Activated CD4-positive, alpha-beta T cell treated with anti-CD3 and anti-CD28 coated beads for 36 hours (primary cell): ENCODE measurements around the gene ERGIC1. TPM values are rescaled to one million over a fixed set of nuclear protein-coding genes. Genes with fewer than 3 reads are reported as not detected.
A peak's percentile ranks its signal among the peaks of the same experiment; 100 is the strongest.

ENCODE experiments used
- ATAC-seq: fragments of 200-7000 bp; cut with Tn5 transposase; one replicate; pipeline ENCODE4 v1.10.0; 2021; ENCODE audit warnings: mild to moderate bottlenecking, moderate library complexity
- CTCF ChIA-PET: fragments of 350-600 bp; sonication (Branson Sonifier 250); formaldehyde crosslinking; loops from one replicate; lab custom pipeline; 2021; ENCODE audit warnings: antibody characterized with exemption; lab: Charles Lee
- POLR2A ChIA-PET: fragments of 350-600 bp; sonication (Branson Sonifier 250); formaldehyde crosslinking; loops from one replicate; lab custom pipeline; 2021; ENCODE audit warnings: antibody characterized with exemption, inconsistent platforms; lab: Charles Lee
- DNase-seq: peaks from one replicate; pipeline ENCODE4 v3.0.0-alpha.2; 2020
- H3K27ac Mint-ChIP-seq: one replicate; pipeline ENCODE4 v1.8.0; 2021; ENCODE audit warnings: mixed read lengths
- H3K27me3 Mint-ChIP-seq: one replicate; pipeline ENCODE4 v1.8.0; 2021; ENCODE audit warnings: mixed read lengths
- H3K36me3 Mint-ChIP-seq: one replicate; pipeline ENCODE4 v1.8.0; 2021; ENCODE audit warnings: low read depth, mixed read lengths
- H3K4me1 Mint-ChIP-seq: one replicate; pipeline ENCODE4 v1.8.0; 2021; ENCODE audit warnings: mixed read lengths
- H3K4me3 Mint-ChIP-seq: one replicate; pipeline ENCODE4 v1.8.0; 2021; ENCODE audit warnings: mild to moderate bottlenecking, moderate library complexity, mixed read lengths
- H3K9me3 Mint-ChIP-seq: one replicate; pipeline ENCODE4 v1.8.0; 2021; ENCODE audit warnings: low read depth, mixed read lengths
- intact Hi-C, 2 experiments: fragments of 100-400 bp; cut with DNase I in 1 of 2; cut with micrococcal nuclease in 1 of 2; formaldehyde crosslinking; loops; one replicate each; pipeline versions ENCODE4 v1.14.2 to v1.15.1; 2022 to 2024; cut with DNase I, micrococcal nuclease
- total RNA-seq, 2 experiments: library from RNA; stranded (reverse); gene quantifications; one replicate each; pipeline ENCODE4 v1.2.3, GENCODE V29; 2021

Gene ERGIC1
- total RNA-seq, 2 experiments from 2014 or later = 40.3 to 50.0 TPM

- Mint-ChIP-seq H3K27ac (no peak overlapping the region), H3K27me3 (peaks cover 3% of the 10 kb centered on the region), H3K4me1 (no peaks in the 10 kb centered on the region), H3K36me3 (peaks cover 13% of the 10 kb centered on the region), H3K9me3 (no peaks in the 10 kb centered on the region), H3K4me3 (no peak overlapping the region)
- ChIA-PET POLR2A (interaction anchor here (1.2 kb wide), 1 partner anchor 14 kb away, joined by 5 read pairs; the partner anchor contains the start of gene RPL26L1), CTCF (interaction anchor here (0.7 to 1.1 kb wide), 4 partner anchors 50 to 260 kb away, joined by 3 to 4 read pairs (median 4); no protein-coding TSS in a partner anchor)
- ATAC-seq (no peak), DNase-seq (no peak)
- intact Hi-C loops = no loop called here
Observed at GRCh38 chr5:172973127-172973916, 139.3 kb downstream of the ERGIC1 start.

DNA sequence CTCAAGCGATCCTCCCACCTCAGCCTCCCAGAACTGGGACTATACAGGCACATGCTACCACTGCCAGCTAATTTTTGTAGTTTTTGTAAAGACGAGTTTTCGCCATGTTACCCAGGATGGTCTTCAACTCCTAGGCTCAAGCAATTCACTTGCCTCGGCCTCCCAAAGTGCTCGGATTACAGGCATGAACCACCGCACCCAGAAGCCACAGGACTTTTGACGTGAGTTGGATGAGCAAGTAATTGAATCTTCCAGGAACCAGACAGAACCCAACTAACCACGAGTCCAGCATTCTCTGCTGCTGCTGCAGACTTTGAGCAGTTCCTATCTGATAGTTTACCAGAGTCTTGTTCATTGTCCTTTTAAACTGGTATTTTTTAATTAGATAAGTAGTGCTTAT is 139.9 kb downstream of the ERGIC1 start:
- Mint-ChIP-seq H3K27ac (no peak overlapping the region), H3K4me1 (peaks cover 3% of the 10 kb centered on the region), H3K36me3 (peaks cover 10% of the 10 kb centered on the region), H3K4me3 (no peak overlapping the region), H3K27me3 (peaks cover 3% of the 10 kb centered on the region), H3K9me3 (no peaks in the 10 kb centered on the region)
- ChIA-PET CTCF (no interaction called here), POLR2A (no interaction called here)
- DNase-seq = no peak
- ATAC-seq = no peak
- intact Hi-C loops = no loop called here

DNA sequence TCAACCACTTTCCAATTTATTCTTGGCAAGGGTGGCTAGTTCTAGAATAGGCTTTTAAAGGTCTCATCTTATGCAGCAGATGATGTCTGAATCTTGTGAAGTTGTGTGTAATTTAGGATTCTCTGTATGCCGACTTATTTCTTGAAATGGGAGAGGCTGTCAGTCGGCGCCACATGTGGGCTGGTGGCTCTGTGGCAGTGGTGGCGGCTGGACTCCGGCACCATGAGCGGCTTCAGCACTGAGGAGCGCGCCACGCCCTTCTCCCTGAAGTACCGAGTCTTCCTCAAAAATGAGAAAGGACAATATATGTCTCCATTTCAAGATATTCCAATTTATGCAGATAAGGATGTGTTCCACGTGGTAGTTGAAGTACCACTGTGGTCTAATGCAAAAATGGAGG is 141.2 kb downstream of the ERGIC1 start:
- no peak for ATAC-seq
- Mint-ChIP-seq H3K4me1 (peaks cover 3% of the 10 kb centered on the region), H3K27me3 (peaks cover 3% of the 10 kb centered on the region), H3K27ac (no peak overlapping the region), H3K36me3 (peaks cover 1% of the 10 kb centered on the region), H3K4me3 (no peak overlapping the region), H3K9me3 (no peaks in the 10 kb centered on the region)
- POLR2A ChIA-PET = no interaction called here
- CTCF ChIA-PET = no interaction called here
- intact Hi-C loops = no loop called here
- DNase-seq = no peak

GRCh38 chr5:172979778-172980177 is 145.7 kb downstream of the ERGIC1 start:
- POLR2A ChIA-PET = no interaction called here
- no peak overlapping the region for H3K4me3 Mint-ChIP-seq
- H3K27ac Mint-ChIP-seq = no peak overlapping the region
- intact Hi-C loops = loop anchor here (2.0 kb wide), 2 partner anchors 303 to 593 kb away; no protein-coding TSS in a partner anchor
- peaks cover 9% of the 10 kb centered on the region for H3K4me1 Mint-ChIP-seq
- H3K36me3 Mint-ChIP-seq = peaks cover 4% of the 10 kb centered on the region
- no peak for ATAC-seq
- CTCF ChIA-PET = interaction anchor here (0.6 to 1.6 kb wide), 8 partner anchors 20 to 248 kb away, joined by 3 to 7 read pairs (median 3); partner anchors contain the start of gene RPL26L1
- no peak for DNase-seq
- H3K9me3 Mint-ChIP-seq = no peaks in the 10 kb centered on the region
- peaks cover 3% of the 10 kb centered on the region for H3K27me3 Mint-ChIP-seq

GRCh38 chr5:172981931-172982330 is 147.9 kb downstream of the ERGIC1 start:
- Mint-ChIP-seq H3K36me3 (peaks cover 19% of the 10 kb centered on the region), H3K4me3 (no peak overlapping the region), H3K27me3 (no peaks in the 10 kb centered on the region), H3K4me1 (peaks cover 23% of the 10 kb centered on the region), H3K9me3 (no peaks in the 10 kb centered on the region), H3K27ac (no peak overlapping the region)
- DNase-seq = no peak
- ChIA-PET POLR2A (interaction anchor here (0.6 to 0.7 kb wide), 2 partner anchors 30 to 806 kb away, joined by 7 to 10 read pairs; no protein-coding TSS in a partner anchor), CTCF (interaction anchor here (0.6 to 1.5 kb wide), 5 partner anchors 153 to 391 kb away, joined by 3 to 5 read pairs (median 4); no protein-coding TSS in a partner anchor)
- intact Hi-C loops = no loop called here
- ATAC-seq = no peak

DNA sequence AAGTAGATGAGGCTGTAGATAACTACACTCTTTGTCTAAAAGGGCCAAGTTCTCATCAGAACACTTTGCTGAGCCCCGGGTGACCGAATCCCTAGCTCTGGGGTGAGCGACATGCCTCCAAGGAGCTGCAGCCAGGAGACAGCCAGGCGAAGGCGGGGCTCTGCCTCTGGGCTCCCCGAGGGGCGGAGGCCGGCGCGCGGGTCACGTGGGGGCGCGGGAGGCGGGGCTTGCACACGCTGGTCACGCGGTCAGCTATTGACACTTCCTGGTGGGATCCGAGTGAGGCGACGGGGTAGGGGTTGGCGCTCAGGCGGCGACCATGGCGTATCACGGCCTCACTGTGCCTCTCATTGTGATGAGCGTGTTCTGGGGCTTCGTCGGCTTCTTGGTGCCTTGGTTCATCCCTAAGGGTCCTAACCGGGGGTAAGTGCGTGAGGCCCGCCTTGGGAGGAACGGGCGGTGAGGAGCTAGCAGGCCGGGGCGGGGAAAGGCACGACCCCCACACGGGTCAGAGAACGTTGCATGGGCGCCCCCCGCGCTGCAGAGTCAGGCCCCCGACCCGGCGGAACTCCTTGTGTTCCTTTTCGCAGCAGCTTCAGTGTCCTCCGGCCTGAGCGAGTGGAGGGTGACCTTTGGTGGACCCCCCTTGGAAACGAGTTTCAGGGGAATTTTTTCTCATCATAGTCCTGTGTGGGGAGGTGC is 149.6 kb downstream of the ERGIC1 start, which contains the start of gene ATP6V0E1:
Gene ATP6V0E1 (plus strand): TSS at position 230 of the 702 bp plus-strand sequence. CDS start 90 bp downstream, at position 320.
- H3K4me3 Mint-ChIP-seq = peak within 1 kb of the TSS; percentile 96
- no peaks in the 10 kb centered on the region for H3K27me3 Mint-ChIP-seq
- peak within 1 kb of the TSS; percentile 99 for H3K27ac Mint-ChIP-seq
- ATAC-seq (peak; percentile 87), DNase-seq (peak; percentile 98)
- ChIA-PET POLR2A (interaction anchor here (0.6 to 1.9 kb wide), 11 partner anchors 25 to 348 kb away, joined by 3 to 12 read pairs (median 3); partner anchors contain the start of genes BNIP1 and RPL26L1), CTCF (interaction anchor here (0.6 to 2.4 kb wide), 32 partner anchors 11 to 348 kb away, joined by 3 to 16 read pairs (median 4); partner anchors contain the start of genes BNIP1 and RPL26L1)
- peaks cover 34% of the 10 kb centered on the region for H3K36me3 Mint-ChIP-seq
- H3K4me1 Mint-ChIP-seq = peaks cover 35% of the 10 kb centered on the region
- intact Hi-C loops = loop anchor here (1.0 to 2.0 kb wide), 10 partner anchors 24 to 633 kb away; partner anchors contain the start of genes BNIP1 (in 2 of the 2), CREBRF (in 2 of the 2), RPL26L1 (in 2 of the 2) and BOD1 (in 1 of the 2)
- no peaks in the 10 kb centered on the region for H3K9me3 Mint-ChIP-seq

GRCh38 chr5:172984244-172984953 is 150.3 kb downstream of the ERGIC1 start:
- Mint-ChIP-seq H3K4me1 (peaks cover 37% of the 10 kb centered on the region), H3K4me3 (peak overlapping the region; percentile 96), H3K36me3 (peaks cover 39% of the 10 kb centered on the region), H3K27me3 (no peaks in the 10 kb centered on the region), H3K9me3 (no peaks in the 10 kb centered on the region), H3K27ac (peak overlapping the region; percentile 99)
- peak; percentile 90 for DNase-seq
- ChIA-PET CTCF (interaction anchor here (0.6 to 2.4 kb wide), 28 partner anchors 10 to 348 kb away, joined by 3 to 16 read pairs (median 4); partner anchors contain the start of gene BNIP1), POLR2A (interaction anchor here (0.6 to 1.9 kb wide), 8 partner anchors 26 to 219 kb away, joined by 3 to 12 read pairs (median 6); partner anchors contain the start of genes BNIP1 and RPL26L1)
- ATAC-seq = peak; percentile 79
- intact Hi-C loops = loop anchor here (1.0 to 2.0 kb wide), 10 partner anchors 25 to 632 kb away; partner anchors contain the start of genes BNIP1 (in 2 of the 2), CREBRF (in 2 of the 2), BOD1 (in 1 of the 2) and RPL26L1 (in 1 of the 2)

- H3K27me3 Mint-ChIP-seq = no peaks in the 10 kb centered on the region
- intact Hi-C loops = loop anchor here (2.0 kb wide), 3 partner anchors 79 to 347 kb away; no protein-coding TSS in a partner anchor
- H3K27ac Mint-ChIP-seq = peak overlapping the region; percentile 77
- ChIA-PET CTCF (interaction anchor here (1.8 to 2.4 kb wide), 2 partner anchors 10 to 72 kb away, joined by 5 to 16 read pairs; no protein-coding TSS in a partner anchor), POLR2A (interaction anchor here (0.6 to 1.2 kb wide), 2 partner anchors 10 to 156 kb away, joined by 4 read pairs; no protein-coding TSS in a partner anchor)
- H3K4me3 Mint-ChIP-seq = peak overlapping the region; percentile 96
- H3K36me3 Mint-ChIP-seq = peaks cover 42% of the 10 kb centered on the region
- H3K9me3 Mint-ChIP-seq = no peaks in the 10 kb centered on the region
- ATAC-seq = no peak
- H3K4me1 Mint-ChIP-seq = peaks cover 38% of the 10 kb centered on the region
- no peak for DNase-seq
Observed at GRCh38 chr5:172985596-172985995, 151.5 kb downstream of the ERGIC1 start.

DNA sequence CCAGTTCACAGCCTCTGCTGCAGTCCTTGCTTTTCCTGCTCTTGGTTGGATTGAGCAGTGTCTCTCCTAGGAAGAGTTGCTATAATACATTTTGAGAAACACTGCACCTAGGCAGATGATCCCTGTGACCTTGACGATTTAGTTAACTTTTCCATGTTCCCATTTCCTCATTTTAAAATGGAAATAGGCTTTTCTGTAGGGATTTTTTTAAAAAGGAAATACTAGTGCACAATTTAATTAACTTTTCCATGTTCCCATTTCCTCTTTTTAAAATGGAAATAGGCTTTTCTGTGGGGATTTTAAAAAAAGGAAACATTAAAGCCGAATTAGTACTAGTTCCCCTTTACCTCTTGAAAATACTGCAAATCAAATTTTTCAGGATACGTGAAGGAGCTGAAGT is 154.2 kb downstream of the ERGIC1 start:
- Mint-ChIP-seq H3K4me1 (peaks cover 47% of the 10 kb centered on the region), H3K36me3 (peaks cover 49% of the 10 kb centered on the region), H3K27me3 (no peaks in the 10 kb centered on the region), H3K9me3 (no peaks in the 10 kb centered on the region), H3K4me3 (no peak overlapping the region), H3K27ac (no peak overlapping the region)
- no peak for DNase-seq
- CTCF ChIA-PET = interaction anchor here (1.5 kb wide), 1 partner anchor 72 kb away, joined by 3 read pairs; no protein-coding TSS in a partner anchor
- POLR2A ChIA-PET = no interaction called here
- ATAC-seq = no peak
- intact Hi-C loops = no loop called here

DNA sequence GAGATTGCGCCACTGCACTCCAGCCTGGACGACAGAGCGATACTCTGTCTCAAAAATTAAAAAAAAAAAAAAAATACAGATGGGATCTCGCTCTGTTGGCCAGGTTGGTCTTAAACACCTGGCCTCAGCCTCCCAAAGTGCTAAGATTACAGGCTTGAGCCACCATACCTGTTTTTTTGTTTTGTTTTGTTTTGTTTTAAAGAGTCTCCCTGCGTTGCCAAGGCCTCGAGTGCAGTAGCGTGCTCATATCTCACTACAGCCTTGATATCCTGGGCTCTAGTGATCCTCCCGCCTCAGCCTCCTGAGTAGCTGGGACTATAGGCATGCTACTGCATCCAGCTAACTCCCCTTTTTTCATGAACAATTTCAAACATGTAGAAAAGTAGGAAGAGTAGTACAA is 156.7 kb downstream of the ERGIC1 start:
- ATAC-seq (no peak), DNase-seq (no peak)
- Mint-ChIP-seq H3K27me3 (no peaks in the 10 kb centered on the region), H3K4me3 (no peak overlapping the region), H3K4me1 (peaks cover 46% of the 10 kb centered on the region), H3K27ac (no peak overlapping the region), H3K9me3 (no peaks in the 10 kb centered on the region), H3K36me3 (peaks cover 49% of the 10 kb centered on the region)
- intact Hi-C loops = no loop called here
- POLR2A ChIA-PET = no interaction called here
- CTCF ChIA-PET = interaction anchor here (1.0 to 1.6 kb wide), 2 partner anchors 11 to 165 kb away, joined by 3 read pairs; no protein-coding TSS in a partner anchor
